ENCODE data around the gene TRAPPC13.

- TF ChIP-seq TAF1 (IDR thresholded peaks at IDR 0.05; ENCODE audit: borderline replicate concordance, insufficient read depth, low read length) (no peak), POLR2AphosphoS5 (IDR thresholded peaks at IDR 0.05; ENCODE audit: low read depth, low read length) (no peak), REST (IDR thresholded peaks at IDR 0.05; ENCODE audit: insufficient read depth in 1 of 2, low read depth in 2 of 2, low read length in 2 of 2) (no peak)
These were observed 57.3 kb downstream of the TRAPPC13 start for GRCh38 chr5:65682148-65682547.
